Immature natural killer cell (primary cell): ENCODE data around the gene ZNF766. TPM values are rescaled to one million over a fixed set of nuclear protein-coding genes. Genes with fewer than 3 reads are reported as not detected.
"Not testable (repeated sequence)": the region's sequence is repeated elsewhere in the genome, so short reads cannot be mapped to it uniquely, and the experiment has no call there.

Experiments
- DNase-seq, 3 donors: peaks; one replicate each; pipeline ENCODE4 v3.0.0; 2022; ENCODE audit warnings: mixed read lengths in 1 of 3
- H3K27ac Mint-ChIP-seq, 6 donors: one replicate each; pipeline ENCODE4 v1.8.0; 2020; ENCODE audit warnings: mixed read lengths in 6 of 6, mild to moderate bottlenecking in 5 of 6, inconsistent platforms in 4 of 6, moderate library complexity in 3 of 6
- H3K27me3 Mint-ChIP-seq, 3 donors: one replicate each; pipeline ENCODE4 v1.8.0; 2020 to 2021; ENCODE audit warnings: low read depth in 3 of 3, mild to moderate bottlenecking in 3 of 3, mixed read lengths in 3 of 3, moderate library complexity in 3 of 3, inconsistent platforms in 1 of 3
- H3K36me3 Mint-ChIP-seq, 3 donors: one replicate each; pipeline ENCODE4 v1.8.0; 2020; ENCODE audit warnings: mixed read lengths in 3 of 3, inconsistent platforms in 2 of 3, mild to moderate bottlenecking in 2 of 3
- H3K4me1 Mint-ChIP-seq, 2 donors: one replicate each; pipeline ENCODE4 v1.8.0; 2020; ENCODE audit warnings: inconsistent platforms in 2 of 2, mild to moderate bottlenecking in 2 of 2, mixed read lengths in 2 of 2, moderate library complexity in 1 of 2
- H3K4me3 Mint-ChIP-seq, 5 donors: one replicate each; pipeline ENCODE4 v1.8.0; 2020; ENCODE audit warnings: mild to moderate bottlenecking in 5 of 5, mixed read lengths in 5 of 5, inconsistent platforms in 3 of 5, moderate library complexity in 3 of 5
- H3K9me3 Mint-ChIP-seq, 6 donors: one replicate each; pipeline ENCODE4 v1.8.0; 2020; ENCODE audit warnings: mild to moderate bottlenecking in 6 of 6, mixed read lengths in 6 of 6, inconsistent platforms in 4 of 6, moderate library complexity in 3 of 6
- polyA plus RNA-seq, 3 donors: library from polyadenylated mRNA; unstranded; fragments of 300-500 nt; fragmentation: Illumina TruSeq; gene quantifications; one replicate each; pipeline ENCODE4 v1.2.3, GENCODE V29; 2021

Gene ZNF766
- polyA plus RNA-seq, 3 donors from 2014 or later: 25.6 to 47.8 (median 32.4) TPM

GRCh38 chr19:52296400-52296772 is 27.0 kb downstream of the ZNF766 start:
- Mint-ChIP-seq H3K27me3 (peaks cover 6 to 12% (median 11%) of the 10 kb centered on the region in 3 donors), H3K27ac (peak overlapping the region; percentile 82 to 96 (median 84)), H3K9me3 (peaks cover 0 to 18% (median 2%) of the 10 kb centered on the region in 6 donors), H3K36me3 (peaks cover 27 to 38% (median 30%) of the 10 kb centered on the region in 3 donors), H3K4me3 (peak overlapping the region; percentile 86 to 92 (median 88)), H3K4me1 (peaks cover 26 to 33% of the 10 kb centered on the region in 2 donors)
- no peak for DNase-seq

GRCh38 chr19:52296773-52297600 is 27.6 kb downstream of the ZNF766 start, which contains the start of gene ZNF480:
Gene ZNF480, plus strand, starts transcription at chr19:52297169. Its CDS starts 3,244 bp downstream, at chr19:52300413.
- Mint-ChIP-seq H3K36me3 (peaks cover 31 to 44% (median 32%) of the 10 kb centered on the region in 3 donors), H3K4me1 (peaks cover 25 to 33% of the 10 kb centered on the region in 2 donors), H3K27me3 (peaks cover 6 to 12% (median 11%) of the 10 kb centered on the region in 3 donors), H3K4me3 (peak within 1 kb of the TSS; percentile 94 to 99 (median 98)), H3K9me3 (peaks cover 0 to 24% (median 3%) of the 10 kb centered on the region in 6 donors), H3K27ac (peak within 1 kb of the TSS; percentile 95 to 98 (median 97))
- peak; percentile 85 to 90 (median 89) for DNase-seq

- Mint-ChIP-seq H3K36me3 (peaks cover 35 to 46% (median 37%) of the 10 kb centered on the region in 3 donors), H3K4me3 (peak overlapping the region; percentile 94 to 99 (median 98)), H3K27me3 (peaks cover 6 to 12% (median 11%) of the 10 kb centered on the region in 3 donors), H3K4me1 (peaks cover 25 to 33% of the 10 kb centered on the region in 2 donors), H3K9me3 (peaks cover 0 to 31% (median 5%) of the 10 kb centered on the region in 6 donors), H3K27ac (peak overlapping the region; percentile 95 to 98 (median 97))
- no peak for DNase-seq
Measured at GRCh38 chr19:52297601-52298364, 28.4 kb downstream of the ZNF766 start.

GRCh38 chr19:52307275-52307674 is 37.9 kb downstream of the ZNF766 start:
- Mint-ChIP-seq H3K27me3 (peaks cover 0 to 8% (median 0%) of the 10 kb centered on the region in 3 donors), H3K9me3 (peaks cover 40 to 88% (median 79%) of the 10 kb centered on the region in 6 donors), H3K27ac (no peak overlapping the region), H3K4me1 (peaks cover 0 to 3% of the 10 kb centered on the region in 2 donors), H3K4me3 (no peak overlapping the region), H3K36me3 (peaks cover 67 to 86% (median 84%) of the 10 kb centered on the region in 3 donors)
- DNase-seq: no peak

- no peak overlapping the region for H3K4me3 Mint-ChIP-seq
- no peak overlapping the region for H3K27ac Mint-ChIP-seq
- H3K27me3 Mint-ChIP-seq: peaks cover 0 to 9% (median 2%) of the 10 kb centered on the region in 3 donors
- H3K4me1 Mint-ChIP-seq: no peaks in the 10 kb centered on the region
- no peak for DNase-seq
- peaks cover 63 to 69% (median 63%) of the 10 kb centered on the region in 3 donors for H3K36me3 Mint-ChIP-seq
- peaks cover 62 to 100% (median 98%) of the 10 kb centered on the region in 6 donors for H3K9me3 Mint-ChIP-seq
Measured at GRCh38 chr19:52322429-52322828, 53.0 kb downstream of the ZNF766 start.

- peaks cover 4 to 6% (median 5%) of the 10 kb centered on the region in 3 donors for H3K27me3 Mint-ChIP-seq
- no peak overlapping the region for H3K4me3 Mint-ChIP-seq
- peaks cover 14 to 17% (median 16%) of the 10 kb centered on the region in 3 donors for H3K36me3 Mint-ChIP-seq
- H3K4me1 Mint-ChIP-seq: peaks cover 9 to 12% of the 10 kb centered on the region in 2 donors
- DNase-seq: no peak
- H3K9me3 Mint-ChIP-seq: peaks cover 34 to 82% (median 75%) of the 10 kb centered on the region in 6 donors
- no peak overlapping the region for H3K27ac Mint-ChIP-seq
Measured at GRCh38 chr19:52331757-52332156, 62.4 kb downstream of the ZNF766 start.

GRCh38 chr19:52335768-52336116 is 66.4 kb downstream of the ZNF766 start:
- DNase-seq: no peak
- Mint-ChIP-seq H3K27ac (peak overlapping the region; percentile 89 to 98 (median 95)), H3K9me3 (peaks cover 24 to 45% (median 42%) of the 10 kb centered on the region in 6 donors), H3K4me3 (peak overlapping the region; percentile 92 to 99 (median 98)), H3K36me3 (peaks cover 14 to 17% (median 16%) of the 10 kb centered on the region in 3 donors), H3K4me1 (peaks cover 19 to 20% of the 10 kb centered on the region in 2 donors), H3K27me3 (peaks cover 4 to 7% (median 7%) of the 10 kb centered on the region in 3 donors)

GRCh38 chr19:52336117-52336790 is 66.9 kb downstream of the ZNF766 start, which contains the start of gene ZNF610:
Gene ZNF610, plus strand, starts transcription at chr19:52336243. Its CDS starts 12,930 bp downstream, at chr19:52349173.
- Mint-ChIP-seq H3K36me3 (peaks cover 14 to 17% (median 16%) of the 10 kb centered on the region in 3 donors), H3K27me3 (peaks cover 4 to 7% (median 7%) of the 10 kb centered on the region in 3 donors), H3K4me1 (peaks cover 19 to 20% of the 10 kb centered on the region in 2 donors), H3K9me3 (peaks cover 22 to 40% (median 36%) of the 10 kb centered on the region in 6 donors), H3K27ac (peak within 1 kb of the TSS; percentile 89 to 98 (median 95)), H3K4me3 (peak within 1 kb of the TSS; percentile 92 to 99 (median 98))
- peak; percentile 85 to 89 (median 88) for DNase-seq

GRCh38 chr19:52336791-52337381 is 67.5 kb downstream of the ZNF766 start:
- Mint-ChIP-seq H3K4me1 (peaks cover 19 to 20% of the 10 kb centered on the region in 2 donors), H3K27me3 (peaks cover 4 to 7% (median 7%) of the 10 kb centered on the region in 3 donors), H3K36me3 (peaks cover 11 to 17% (median 13%) of the 10 kb centered on the region in 3 donors), H3K27ac (peak overlapping the region; percentile 89 to 98 (median 95)), H3K9me3 (peaks cover 18 to 34% (median 30%) of the 10 kb centered on the region in 6 donors), H3K4me3 (peak overlapping the region; percentile 92 to 99 (median 98))
- DNase-seq: no peak

- not testable (repeated sequence) for H3K27me3 Mint-ChIP-seq
Measured at GRCh38 chr19:52339022-52339421, 69.6 kb downstream of the ZNF766 start.

GRCh38 chr19:52343548-52343947 is 74.2 kb downstream of the ZNF766 start:
- H3K27ac Mint-ChIP-seq: peak overlapping the region in 2 of 6 donors; percentile 3 to 11
- H3K27me3 Mint-ChIP-seq: no peaks in the 10 kb centered on the region

More at GRCh38 chr19:52339022-52339421, 69.6 kb downstream of the ZNF766 start:
- peaks cover 7 to 12% (median 11%) of the 10 kb centered on the region in 6 donors for H3K9me3 Mint-ChIP-seq
- DNase-seq, H3K27ac Mint-ChIP-seq, H3K36me3 Mint-ChIP-seq, H3K4me3 Mint-ChIP-seq: not testable (repeated sequence)
- peaks cover 22 to 24% of the 10 kb centered on the region in 2 donors for H3K4me1 Mint-ChIP-seq

GRCh38 chr19:52345162-52345561 is 75.8 kb downstream of the ZNF766 start:
- Mint-ChIP-seq H3K36me3 (peaks cover 10 to 15% (median 13%) of the 10 kb centered on the region in 3 donors), H3K4me3 (no peak overlapping the region), H3K4me1 (peaks cover 2 to 5% of the 10 kb centered on the region in 2 donors), H3K9me3 (peaks cover 0 to 4% (median 0%) of the 10 kb centered on the region in 6 donors), H3K27me3 (peaks cover 0 to 1% (median 0%) of the 10 kb centered on the region in 3 donors), H3K27ac (no peak overlapping the region)
- DNase-seq: no peak

More at GRCh38 chr19:52343548-52343947, 74.2 kb downstream of the ZNF766 start:
- Mint-ChIP-seq H3K36me3 (peaks cover 2 to 7% (median 7%) of the 10 kb centered on the region in 3 donors), H3K4me3 (no peak overlapping the region), H3K9me3 (peaks cover 0 to 3% (median 0%) of the 10 kb centered on the region in 6 donors), H3K4me1 (peaks cover 2 to 5% of the 10 kb centered on the region in 2 donors)
- DNase-seq: peak; percentile 46 to 60 (median 55)
